ENCODE measurements around the gene ORAI3. TPM values are rescaled to one million over a fixed set of nuclear protein-coding genes. Genes with fewer than 3 reads are reported as not detected.

The ORAI3 gene
- total RNA-seq, 2 experiments from 2014 or later = 7.8 to 18.3 TPM

DNA sequence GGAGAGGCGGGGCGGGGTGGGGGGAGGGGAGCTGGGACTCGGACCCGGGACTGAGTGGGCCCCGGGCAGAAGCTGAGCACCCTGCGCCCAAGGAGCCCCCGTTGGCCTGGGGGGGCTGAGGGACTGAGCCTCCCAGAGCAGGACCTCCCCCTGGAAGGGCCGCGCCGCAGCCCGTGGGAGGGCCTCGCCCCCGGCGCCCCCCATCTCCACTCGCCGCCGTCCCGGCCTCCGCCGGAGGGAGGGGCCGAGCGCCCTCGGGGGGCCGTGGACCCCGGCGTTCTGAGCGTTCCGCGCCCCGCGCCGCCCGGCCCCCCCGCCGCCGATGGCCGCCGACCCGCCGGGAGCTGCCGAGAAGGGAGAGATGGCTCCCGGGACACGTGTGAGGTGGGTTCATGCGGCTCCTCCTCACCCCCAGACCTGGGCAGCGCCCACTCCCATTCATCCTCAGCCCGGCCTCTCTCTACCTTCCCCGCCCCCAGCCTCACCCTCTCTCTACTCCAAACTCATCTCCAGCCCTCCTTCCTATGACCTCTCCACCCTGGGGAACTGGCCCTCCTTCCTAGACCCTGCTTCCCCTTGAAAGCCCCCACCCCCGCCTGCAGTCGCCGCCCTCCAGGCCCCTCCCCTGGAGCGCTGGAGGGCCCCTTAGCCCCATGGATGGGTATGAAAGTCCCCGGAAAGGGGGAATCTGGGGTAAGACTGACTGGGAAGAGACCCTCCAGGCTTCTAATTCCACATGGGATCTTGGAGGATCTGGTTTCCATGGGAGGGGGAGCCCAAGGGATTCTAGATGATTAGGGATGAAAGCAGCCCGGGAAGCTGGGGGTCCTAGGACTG lies 24.6 kb upstream of the ORAI3 start:
- H4K20me1 ChIP-seq (ENCODE audit: insufficient read depth, low read length) = no peaks in the 10 kb centered on the region
- H3K36me3 ChIP-seq (ENCODE audit: insufficient read depth, low read length) = no peaks in the 10 kb centered on the region
- H3K27ac ChIP-seq (ENCODE audit: low read depth, low read length, poor library complexity, severe bottlenecking) = no peak overlapping the region
- H3K4me3 ChIP-seq (ENCODE audit: low read depth, low read length, poor library complexity, severe bottlenecking) = peak overlapping the region; percentile 74
- H3K4me2 ChIP-seq (ENCODE audit: low read length) = peak overlapping the region; percentile 84
- POLR2A ChIA-PET = no interaction called here
- no TSS peak for BruUV-seq (replicated peaks)
- intact Hi-C loops (cut with micrococcal nuclease; ENCODE audit: unreplicated experiment) = no loop called here
- no peak for DNase-seq (ENCODE audit: low spot score)
- CTCF ChIA-PET (ENCODE audit: unreplicated experiment) = no interaction called here
- H3K4me1 ChIP-seq (ENCODE audit: insufficient read depth, low read length, poor library complexity, severe bottlenecking) = peaks cover 16% of the 10 kb centered on the region
- H3K9me2 ChIP-seq (ENCODE audit: insufficient read depth, low read length) = no peaks in the 10 kb centered on the region
- H3K79me2 ChIP-seq (ENCODE audit: insufficient read depth, low read depth, low read length) = no peaks in the 10 kb centered on the region
- H2AFZ ChIP-seq (ENCODE audit: low read length) = no peak overlapping the region
- no peaks in the 10 kb centered on the region for H3K9me3 ChIP-seq (ENCODE audit: low read length)
- no peak for TF ChIP-seq EZH2phosphoT487 (IDR thresholded peaks at IDR 0.05; ENCODE audit: borderline replicate concordance, low read depth, low read length)
- TF ChIP-seq, protein P1, sequence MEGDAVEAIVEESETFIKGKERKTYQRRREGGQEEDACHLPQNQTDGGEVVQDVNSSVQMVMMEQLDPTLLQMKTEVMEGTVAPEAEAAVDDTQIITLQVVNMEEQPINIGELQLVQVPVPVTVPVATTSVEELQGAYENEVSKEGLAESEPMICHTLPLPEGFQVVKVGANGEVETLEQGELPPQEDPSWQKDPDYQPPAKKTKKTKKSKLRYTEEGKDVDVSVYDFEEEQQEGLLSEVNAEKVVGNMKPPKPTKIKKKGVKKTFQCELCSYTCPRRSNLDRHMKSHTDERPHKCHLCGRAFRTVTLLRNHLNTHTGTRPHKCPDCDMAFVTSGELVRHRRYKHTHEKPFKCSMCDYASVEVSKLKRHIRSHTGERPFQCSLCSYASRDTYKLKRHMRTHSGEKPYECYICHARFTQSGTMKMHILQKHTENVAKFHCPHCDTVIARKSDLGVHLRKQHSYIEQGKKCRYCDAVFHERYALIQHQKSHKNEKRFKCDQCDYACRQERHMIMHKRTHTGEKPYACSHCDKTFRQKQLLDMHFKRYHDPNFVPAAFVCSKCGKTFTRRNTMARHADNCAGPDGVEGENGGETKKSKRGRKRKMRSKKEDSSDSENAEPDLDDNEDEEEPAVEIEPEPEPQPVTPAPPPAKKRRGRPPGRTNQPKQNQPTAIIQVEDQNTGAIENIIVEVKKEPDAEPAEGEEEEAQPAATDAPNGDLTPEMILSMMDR (conservative IDR thresholded peaks at IDR 0.05; ENCODE audit: low read length) = no peak

DNA sequence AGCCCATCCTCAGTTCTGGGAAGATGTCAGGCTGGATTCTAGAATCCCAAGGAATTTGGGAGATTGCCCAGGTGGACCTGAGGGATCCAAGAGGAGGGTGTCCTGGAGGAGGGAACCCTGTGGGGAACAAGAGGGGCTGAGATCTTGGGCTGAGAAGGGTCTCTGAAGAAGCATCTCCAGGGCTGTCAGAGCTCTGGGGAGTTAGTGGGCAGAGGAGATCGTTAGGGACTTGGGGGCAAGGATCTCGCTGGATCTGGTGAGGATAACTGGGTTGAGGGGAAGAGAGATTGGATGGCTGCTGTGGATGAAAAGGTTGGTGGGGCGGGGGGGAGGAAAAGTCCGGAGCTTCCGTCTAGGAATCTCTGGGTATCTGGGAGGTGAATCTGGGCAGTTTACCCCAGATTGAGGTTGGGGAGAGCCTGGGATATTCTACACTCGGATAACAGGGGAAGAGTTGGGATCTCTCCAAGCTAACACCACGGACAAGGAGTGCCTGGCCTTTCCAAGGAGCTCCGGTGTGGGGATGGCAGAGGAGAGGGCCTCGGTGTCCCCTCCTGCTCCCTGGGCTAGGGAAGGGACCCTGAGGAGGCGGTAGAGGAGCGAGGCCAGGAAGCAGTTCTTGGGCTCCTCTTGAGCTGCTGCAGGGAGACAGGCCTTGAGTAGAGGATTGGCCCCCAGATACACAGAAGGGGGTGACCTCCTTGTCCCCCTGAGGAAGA lies 23.8 kb upstream of the ORAI3 start:
- Histone ChIP-seq H3K9me3 (ENCODE audit: low read length) (no peaks in the 10 kb centered on the region), H3K9me2 (ENCODE audit: insufficient read depth, low read length) (no peaks in the 10 kb centered on the region), H3K79me2 (ENCODE audit: insufficient read depth, low read depth, low read length) (no peaks in the 10 kb centered on the region), H4K20me1 (ENCODE audit: insufficient read depth, low read length) (no peaks in the 10 kb centered on the region), H2AFZ (ENCODE audit: low read length) (no peak overlapping the region), H3K4me1 (ENCODE audit: insufficient read depth, low read length, poor library complexity, severe bottlenecking) (peaks cover 16% of the 10 kb centered on the region), H3K36me3 (ENCODE audit: insufficient read depth, low read length) (no peaks in the 10 kb centered on the region), H3K4me2 (ENCODE audit: low read length) (peak overlapping the region; percentile 84), H3K27ac (ENCODE audit: low read depth, low read length, poor library complexity, severe bottlenecking) (no peak overlapping the region), H3K4me3 (ENCODE audit: low read depth, low read length, poor library complexity, severe bottlenecking) (peak overlapping the region; percentile 74)
- intact Hi-C loops (cut with micrococcal nuclease; ENCODE audit: unreplicated experiment) = no loop called here
- no TSS peak for BruUV-seq (replicated peaks)
- DNase-seq (ENCODE audit: low spot score) = no peak
- TF ChIP-seq, protein P1 (conservative IDR thresholded peaks at IDR 0.05; ENCODE audit: low read length) = no peak
- no peak for TF ChIP-seq EZH2phosphoT487 (IDR thresholded peaks at IDR 0.05; ENCODE audit: borderline replicate concordance, low read depth, low read length)
- CTCF ChIA-PET (ENCODE audit: unreplicated experiment) = no interaction called here
- POLR2A ChIA-PET = no interaction called here

DNA sequence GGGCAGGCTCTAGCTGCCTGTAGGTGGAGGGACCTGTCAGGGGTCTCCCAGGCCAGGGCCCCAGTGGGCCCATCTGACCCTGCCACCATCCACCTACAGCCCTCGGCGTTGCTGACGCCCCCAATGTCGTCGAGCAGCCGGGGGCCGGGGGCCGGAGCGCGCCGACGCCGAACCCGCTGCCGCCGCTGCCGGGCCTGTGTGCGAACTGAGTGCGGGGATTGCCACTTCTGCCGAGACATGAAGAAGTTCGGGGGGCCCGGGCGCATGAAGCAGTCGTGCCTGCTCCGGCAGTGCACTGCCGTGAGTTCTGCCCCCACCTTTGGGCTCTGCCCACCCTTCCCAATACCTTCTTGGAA lies 23.3 kb upstream of the ORAI3 start:
- H3K9me2 ChIP-seq (ENCODE audit: insufficient read depth, low read length) = no peaks in the 10 kb centered on the region
- POLR2A ChIA-PET = no interaction called here
- H2AFZ ChIP-seq (ENCODE audit: low read length) = no peak overlapping the region
- H3K27ac ChIP-seq (ENCODE audit: low read depth, low read length, poor library complexity, severe bottlenecking) = no peak overlapping the region
- peak overlapping the region; percentile 84; the same call in 1 of the 2 replicates for H3K4me2 ChIP-seq (ENCODE audit: low read length)
- no peaks in the 10 kb centered on the region for H4K20me1 ChIP-seq (ENCODE audit: insufficient read depth, low read length)
- no peaks in the 10 kb centered on the region for H3K79me2 ChIP-seq (ENCODE audit: insufficient read depth, low read depth, low read length)
- DNase-seq (ENCODE audit: low spot score) = no peak
- intact Hi-C loops (cut with micrococcal nuclease; ENCODE audit: unreplicated experiment) = no loop called here
- no peak for TF ChIP-seq EZH2phosphoT487 (IDR thresholded peaks at IDR 0.05; ENCODE audit: borderline replicate concordance, low read depth, low read length)
- TF ChIP-seq, protein P1 (conservative IDR thresholded peaks at IDR 0.05; ENCODE audit: low read length) = no peak
- H3K9me3 ChIP-seq (ENCODE audit: low read length) = no peaks in the 10 kb centered on the region
- no peak overlapping the region for H3K4me3 ChIP-seq (ENCODE audit: low read depth, low read length, poor library complexity, severe bottlenecking)
- peaks cover 4% of the 10 kb centered on the region; the same call in 1 of the 2 replicates for H3K36me3 ChIP-seq (ENCODE audit: insufficient read depth, low read length)
- no TSS peak for BruUV-seq (replicated peaks)
- CTCF ChIA-PET (ENCODE audit: unreplicated experiment) = no interaction called here
- H3K4me1 ChIP-seq (ENCODE audit: insufficient read depth, low read length, poor library complexity, severe bottlenecking) = peaks cover 16% of the 10 kb centered on the region
